Vagina (tissue), 2 donors: ENCODE data around the gene CYP21A2. TPM values are rescaled to one million over a fixed set of nuclear protein-coding genes. Genes with fewer than 3 reads are reported as not detected.
A peak's percentile ranks its signal among the peaks of the same experiment; 100 is the strongest.
"Not testable (repeated sequence)": the region's sequence is repeated elsewhere in the genome, so short reads cannot be mapped to it uniquely, and the experiment has no call there.

Source experiments
- DNase-seq, 2 donors: peaks; one replicate each; pipeline ENCODE4 v3.0.0-alpha.2; 2017; ENCODE audit errors: extremely low spot score in 2 of 2
- H3K27ac ChIP-seq: fragments of 200-600 bp; sonication (generic); one replicate; pipeline ENCODE4 v1.5.1; 2019
- H3K27me3 ChIP-seq: fragments of 200-600 bp; sonication (generic); one replicate; pipeline ENCODE4 v1.5.1; 2019
- H3K36me3 ChIP-seq, 2 donors: fragments of 200-600 bp; sonication (generic); one replicate each; pipeline ENCODE4 v1.5.1; 2017 to 2019
- H3K4me1 ChIP-seq: fragments of 200-600 bp; sonication (generic); one replicate; pipeline ENCODE4 v1.5.1; 2019
- H3K4me3 ChIP-seq, 2 donors: fragments of 200-600 bp; sonication (generic); 1 replicate in 1 of 2; 2 replicates in 1 of 2; pipeline ENCODE4 v1.5.1; 2016 to 2019
- H3K9me3 ChIP-seq: fragments of 200-600 bp; sonication (generic); one replicate; pipeline ENCODE4 v1.5.1; 2019
- CTCF ChIP-seq, 3 experiments: fragments of 450-650 bp in 2 of 3; fragments of 200-600 bp in 1 of 3; sonication (generic) in 1 of 3; IDR thresholded peaks; one replicate each; pipeline ENCODE4 v1.5.1; 2017 to 2019; ENCODE audit warnings: antibody characterized with exemption in 3 of 3, mild to moderate bottlenecking in 2 of 3, moderate library complexity in 2 of 3
- POLR2A ChIP-seq, 2 donors: fragments of 450-650 bp; IDR thresholded peaks; one replicate each; pipeline ENCODE4 v1.6.1; 2017; ENCODE audit warnings: antibody characterized with exemption in 2 of 2, mild to moderate bottlenecking in 2 of 2, moderate library complexity in 2 of 2
- POLR2AphosphoS5 ChIP-seq, 2 donors: sonication (generic); formaldehyde crosslinking; IDR thresholded peaks; one replicate each; pipeline ENCODE4 v1.9.0; 2017; ENCODE audit warnings: antibody characterized with exemption in 2 of 2, mild to moderate bottlenecking in 2 of 2, low read depth in 1 of 2; ENCODE audit not compliant: insufficient read depth in 1 of 2
- intact Hi-C: fragments of 100-400 bp; cut with DNase I; formaldehyde crosslinking; loops from one replicate; pipeline ENCODE4 v1.15.1; 2023
- total RNA-seq: library from RNA; depleted of rRNA; stranded (reverse); fragments of >200 nt; gene quantifications from one replicate; pipeline ENCODE4 v1.2.3, GENCODE V29; 2016

The CYP21A2 gene
- total RNA-seq, 1 donor from 2014 or later: 9.3 TPM

GRCh38 chr6:32064706-32065105, 26.5 kb downstream of the CYP21A2 start:
- intact Hi-C loops: no loop called here
- Histone ChIP-seq H3K4me1 (no peaks in the 10 kb centered on the region), H3K36me3 (peaks cover 0 to 55% of the 10 kb centered on the region in 2 donors), H3K4me3 (no peak overlapping the region), H3K9me3 (no peaks in the 10 kb centered on the region), H3K27ac (no peak overlapping the region), H3K27me3 (no peaks in the 10 kb centered on the region)
- DNase-seq: no peak
- no peak for TF ChIP-seq POLR2A (IDR thresholded peaks at IDR 0.05)
- TF ChIP-seq CTCF (IDR thresholded peaks at IDR 0.05): no peak
- no peak for TF ChIP-seq POLR2AphosphoS5 (IDR thresholded peaks at IDR 0.05; ENCODE audit: insufficient read depth in 1 of 2, low read depth in 1 of 2)

- intact Hi-C loops, H3K27me3 ChIP-seq, H3K4me3 ChIP-seq, DNase-seq, H3K4me1 ChIP-seq, H3K9me3 ChIP-seq, H3K27ac ChIP-seq: not testable (repeated sequence)
- H3K36me3 ChIP-seq: peaks cover 0 to 50% of the 10 kb centered on the region in 2 donors
Observed at GRCh38 chr6:32067521-32067920, 29.3 kb downstream of the CYP21A2 start.

- H3K9me3 ChIP-seq, intact Hi-C loops, H3K4me1 ChIP-seq, H3K27ac ChIP-seq, DNase-seq, H3K27me3 ChIP-seq, H3K4me3 ChIP-seq: not testable (repeated sequence)
- H3K36me3 ChIP-seq: peaks cover 0 to 58% of the 10 kb centered on the region in 2 donors
Observed at GRCh38 chr6:32068315-32068714, 30.1 kb downstream of the CYP21A2 start.

GRCh38 chr6:32068867-32069266, 30.7 kb downstream of the CYP21A2 start:
- TF ChIP-seq POLR2AphosphoS5 (IDR thresholded peaks at IDR 0.05; ENCODE audit: insufficient read depth in 1 of 2, low read depth in 1 of 2): no peak
- TF ChIP-seq POLR2A (IDR thresholded peaks at IDR 0.05): no peak
- no peak for TF ChIP-seq CTCF (IDR thresholded peaks at IDR 0.05)
- H3K36me3 ChIP-seq: peaks cover 0 to 62% of the 10 kb centered on the region in 2 donors
- no peaks in the 10 kb centered on the region for H3K27me3 ChIP-seq
- no peak for DNase-seq
- H3K27ac ChIP-seq: no peak overlapping the region
- no peak overlapping the region for H3K4me3 ChIP-seq
- H3K4me1 ChIP-seq: no peaks in the 10 kb centered on the region
- no peaks in the 10 kb centered on the region for H3K9me3 ChIP-seq
- intact Hi-C loops: no loop called here

- no peak for TF ChIP-seq POLR2A (IDR thresholded peaks at IDR 0.05)
- TF ChIP-seq CTCF (IDR thresholded peaks at IDR 0.05): no peak
- no peak for TF ChIP-seq POLR2AphosphoS5 (IDR thresholded peaks at IDR 0.05; ENCODE audit: insufficient read depth in 1 of 2, low read depth in 1 of 2)
- Histone ChIP-seq H3K4me1 (no peaks in the 10 kb centered on the region), H3K27me3 (no peaks in the 10 kb centered on the region), H3K9me3 (no peaks in the 10 kb centered on the region), H3K27ac (no peak overlapping the region), H3K36me3 (peaks cover 0 to 58% of the 10 kb centered on the region in 2 donors), H3K4me3 (no peak overlapping the region)
- DNase-seq: no peak
- intact Hi-C loops: no loop called here
Observed at GRCh38 chr6:32069460-32069859, 31.2 kb downstream of the CYP21A2 start.

GRCh38 chr6:32069878-32070515, 31.8 kb downstream of the CYP21A2 start:
- H3K9me3 ChIP-seq: no peaks in the 10 kb centered on the region

More at GRCh38 chr6:32069878-32070515, 31.8 kb downstream of the CYP21A2 start:
- no peak overlapping the region for H3K4me3 ChIP-seq
- no peaks in the 10 kb centered on the region for H3K27me3 ChIP-seq
- intact Hi-C loops: no loop called here
- H3K4me1 ChIP-seq: no peaks in the 10 kb centered on the region
- DNase-seq: no peak
- peak overlapping the region; percentile 48 for H3K27ac ChIP-seq
- TF ChIP-seq POLR2AphosphoS5 (IDR thresholded peaks at IDR 0.05; ENCODE audit: insufficient read depth in 1 of 2, low read depth in 1 of 2) (no peak), CTCF (IDR thresholded peaks at IDR 0.05) (no peak), POLR2A (IDR thresholded peaks at IDR 0.05) (no peak)
- peaks cover 0 to 57% of the 10 kb centered on the region in 2 donors for H3K36me3 ChIP-seq
